PC-3 (cell line): ENCODE results near the gene RGS7. TPM values are rescaled to one million over a fixed set of nuclear protein-coding genes. Genes with fewer than 3 reads are reported as not detected.

Experiments used
- ATAC-seq: fragments of 200-7000 bp; cut with Tn5 transposase; 2 replicates; pipeline ENCODE4 v1.9.1; 2020; ENCODE audit warnings: mild to moderate bottlenecking, moderate library complexity
- BruUV-seq: library from RNA; stranded (reverse); fragments of 400-500 nt; replicated peaks from 2 replicates; lab custom pipeline; 2021; lab: Mats Ljungman, UMichigan
- CTCF ChIA-PET: fragments of 300-600 bp; sonication (Branson Sonifier 250); formaldehyde crosslinking; loops from one replicate; lab custom pipeline; 2022; ENCODE audit warnings: antibody characterized with exemption; lab: Charles Lee
- POLR2A ChIA-PET: fragments of 300-600 bp; sonication (Branson Sonifier 250); formaldehyde crosslinking; loops from one replicate; lab custom pipeline; 2022; ENCODE audit warnings: antibody characterized with exemption; ENCODE audit not compliant: unreplicated experiment; lab: Charles Lee
- DNase-seq: peaks from one replicate; pipeline ENCODE4 v3.0.0-alpha.2; 2015
- H2AFZ ChIP-seq: fragments of 300-600 bp; sonication (generic); 2 replicates; pipeline ENCODE4 v1.6.0; 2016; ENCODE audit warnings: antibody characterized with exemption, low read length
- H3F3A ChIP-seq: fragments of 300-600 bp; sonication (generic); one replicate; pipeline ENCODE4 v1.6.0; 2017; ENCODE audit warnings: antibody characterized with exemption, low read length, control low read depth, mild to moderate bottlenecking; ENCODE audit not compliant: unreplicated experiment
- H3K27ac ChIP-seq: fragments of 300-600 bp; sonication (generic); 2 replicates; pipeline ENCODE4 v1.5.1; 2016; ENCODE audit warnings: mild to moderate bottlenecking, low read length
- H3K27me3 ChIP-seq: fragments of 300-600 bp; sonication (generic); 2 replicates; pipeline ENCODE4 v1.6.1; 2016; ENCODE audit warnings: low read length, mixed read lengths
- H3K36me3 ChIP-seq: fragments of 300-600 bp; sonication (generic); 2 replicates; pipeline ENCODE4 v1.6.1; 2016; ENCODE audit warnings: low read depth, mixed run types, low read length, mixed read lengths
- H3K4me1 ChIP-seq: fragments of 300-600 bp; sonication (generic); 2 replicates; pipeline ENCODE4 v1.5.1; 2016; ENCODE audit warnings: low read length; ENCODE audit not compliant: insufficient read depth
- H3K4me2 ChIP-seq: fragments of 300-600 bp; sonication (generic); 2 replicates; pipeline ENCODE4 v1.6.0; 2016; ENCODE audit warnings: low read length
- H3K4me3 ChIP-seq: fragments of 300-600 bp; sonication (generic); 2 replicates; pipeline ENCODE4 v1.5.1; 2016; ENCODE audit warnings: mild to moderate bottlenecking, low read length, mixed read lengths
- H3K79me2 ChIP-seq: fragments of 300-600 bp; sonication (generic); 2 replicates; pipeline ENCODE4 v1.6.1; 2017; ENCODE audit warnings: low read length, mixed read lengths
- H3K9ac ChIP-seq: fragments of 300-600 bp; sonication (generic); 2 replicates; pipeline ENCODE4 v1.6.0; 2016; ENCODE audit warnings: mild to moderate bottlenecking, low read length
- H3K9me2 ChIP-seq: fragments of 300-600 bp; sonication (generic); replicated peaks from 2 replicates; pipeline ENCODE4 v1.6.1; 2016; ENCODE audit warnings: mixed run types, low read length, mixed read lengths
- H3K9me3 ChIP-seq: fragments of 300-600 bp; sonication (generic); 2 replicates; pipeline ENCODE4 v1.6.1; 2016; ENCODE audit warnings: low read length, mixed read lengths
- H4K20me1 ChIP-seq: fragments of 300-600 bp; sonication (generic); 2 replicates; pipeline ENCODE4 v1.6.1; 2016; ENCODE audit warnings: low read length, mixed read lengths
- CTCF ChIP-seq: fragments of 300-600 bp; sonication (generic); conservative IDR thresholded peaks from 2 replicates; pipeline ENCODE4 v1.5.1; 2017; ENCODE audit warnings: antibody characterized with exemption, low read depth, mild to moderate bottlenecking, low read length
- EZH2 ChIP-seq: fragments of 300-600 bp; sonication (generic); IDR thresholded peaks from one replicate; pipeline ENCODE4 v1.6.1; 2017; ENCODE audit warnings: antibody characterized with exemption, mild to moderate bottlenecking, low read length; ENCODE audit not compliant: unreplicated experiment
- EZH2phosphoT487 ChIP-seq: fragments of 300-600 bp; sonication (generic); IDR thresholded peaks from 2 replicates; pipeline ENCODE4 v1.6.1; 2018; ENCODE audit warnings: mild to moderate bottlenecking, antibody characterized with exemption, low read length, borderline replicate concordance
- intact Hi-C: fragments of 100-400 bp; cut with micrococcal nuclease; formaldehyde crosslinking; loops from 2 replicates; pipeline ENCODE4 v1.9.0; 2023
- total RNA-seq: library from RNA; depleted of rRNA; stranded (reverse); fragments of >200 nt; gene quantifications from 2 replicates; pipeline ENCODE4 v1.2.3, GENCODE V29; 2014

Gene RGS7
- total RNA-seq, 1 experiment from 2014 or later: 0.15 TPM

- no TSS peak for BruUV-seq
- TF ChIP-seq EZH2phosphoT487 (0 out of 2 replicates have a peak, but pooled peaks have one; percentile 7), CTCF (no peak), EZH2 (no peak)
- intact Hi-C loops: no loop called here
- ChIA-PET CTCF (no interaction called here), POLR2A (no interaction called here)
- no peaks in the 10 kb centered on the region for H3K9me2 ChIP-seq
- H4K20me1 ChIP-seq: no peaks in the 10 kb centered on the region
- no peak overlapping the region for H3K4me3 ChIP-seq
- H3K9ac ChIP-seq: no peak overlapping the region
- H3K27me3 ChIP-seq: peaks cover 95% of the 10 kb centered on the region
- H3K4me1 ChIP-seq: no peaks in the 10 kb centered on the region
- no peak overlapping the region for H3K27ac ChIP-seq
- H3K79me2 ChIP-seq: no peaks in the 10 kb centered on the region
- H3K4me2 ChIP-seq: no peak overlapping the region
- ATAC-seq: no peak
- no peak for DNase-seq
- H2AFZ ChIP-seq: no peak overlapping the region
- no peaks in the 10 kb centered on the region for H3F3A ChIP-seq
- no peaks in the 10 kb centered on the region for H3K36me3 ChIP-seq
- H3K9me3 ChIP-seq: no peaks in the 10 kb centered on the region
Measured at GRCh38 chr1:241079459-241079858, 277.5 kb downstream of the RGS7 start.

GRCh38 chr1:241079047-241079446 is 278.0 kb downstream of the RGS7 start:
- H4K20me1 ChIP-seq: no peaks in the 10 kb centered on the region
- ATAC-seq: no peak
- no peak overlapping the region for H3K4me2 ChIP-seq
- H3K79me2 ChIP-seq: no peaks in the 10 kb centered on the region
- no peak overlapping the region for H3K9ac ChIP-seq
- intact Hi-C loops: no loop called here
- H3K9me2 ChIP-seq: no peaks in the 10 kb centered on the region
- no peak overlapping the region for H3K27ac ChIP-seq
- no TSS peak for BruUV-seq
- TF ChIP-seq EZH2: peak; percentile 75
- TF ChIP-seq EZH2phosphoT487: 0 out of 2 replicates have a peak, but pooled peaks have one; percentile 25
- TF ChIP-seq CTCF: no peak
- H3K36me3 ChIP-seq: no peaks in the 10 kb centered on the region
- H3K4me1 ChIP-seq: no peaks in the 10 kb centered on the region
- H3K4me3 ChIP-seq: no peak overlapping the region
- ChIA-PET CTCF (no interaction called here), POLR2A (no interaction called here)
- no peak overlapping the region for H2AFZ ChIP-seq
- no peaks in the 10 kb centered on the region for H3F3A ChIP-seq
- peaks cover 95% of the 10 kb centered on the region for H3K27me3 ChIP-seq
- DNase-seq: no peak
- no peaks in the 10 kb centered on the region for H3K9me3 ChIP-seq

GRCh38 chr1:241077386-241078147 is 279.4 kb downstream of the RGS7 start:
- peak; percentile 22 for ATAC-seq
- no peaks in the 10 kb centered on the region for H3K9me2 ChIP-seq
- ChIA-PET POLR2A (no interaction called here), CTCF (no interaction called here)
- no peak overlapping the region for H3K4me2 ChIP-seq
- no peaks in the 10 kb centered on the region for H3K9me3 ChIP-seq
- 0 out of 2 replicates have a peak, but pooled peaks have one; percentile 37 for TF ChIP-seq EZH2phosphoT487
- peak; percentile 60 for TF ChIP-seq EZH2
- TF ChIP-seq CTCF: no peak
- H3K27me3 ChIP-seq: peaks cover 96% of the 10 kb centered on the region
- no peak overlapping the region for H3K9ac ChIP-seq
- H3K79me2 ChIP-seq: no peaks in the 10 kb centered on the region
- no TSS peak for BruUV-seq
- H3K27ac ChIP-seq: no peak overlapping the region
- intact Hi-C loops: no loop called here
- no peaks in the 10 kb centered on the region for H3K36me3 ChIP-seq
- H3K4me1 ChIP-seq: no peaks in the 10 kb centered on the region
- H3F3A ChIP-seq: no peaks in the 10 kb centered on the region
- H4K20me1 ChIP-seq: no peaks in the 10 kb centered on the region
- H2AFZ ChIP-seq: no peak overlapping the region
- DNase-seq: no peak
- no peak overlapping the region for H3K4me3 ChIP-seq
